Sigmoid colon (tissue), 7 donors: ENCODE measurements around the gene MOGAT1. TPM values are rescaled to one million over a fixed set of nuclear protein-coding genes. Genes with fewer than 3 reads are reported as not detected.
A peak's percentile ranks its signal among the peaks of the same experiment; 100 is the strongest.

ENCODE experiments used
- DNase-seq: peaks from one replicate; pipeline ENCODE4 v3.0.0-alpha.2; 2019
- H3K27ac ChIP-seq, 4 donors: fragments of 200-600 bp; sonication (generic); one replicate each; pipeline ENCODE4 v1.5.1; 2016 to 2019; ENCODE audit warnings: mild to moderate bottlenecking in 1 of 4
- H3K27me3 ChIP-seq, 3 donors: fragments of 200-600 bp; sonication (generic); one replicate each; pipeline ENCODE4 v1.5.1; 2019; ENCODE audit warnings: mild to moderate bottlenecking in 1 of 3
- H3K36me3 ChIP-seq, 4 donors: fragments of 200-600 bp; sonication (generic); one replicate each; pipeline ENCODE4 v1.5.1; 2016 to 2019
- H3K4me1 ChIP-seq, 4 donors: fragments of 200-600 bp; sonication (generic); one replicate each; pipeline ENCODE4 v1.5.1; 2017 to 2019
- H3K4me3 ChIP-seq, 4 donors: fragments of 200-600 bp; sonication (generic); one replicate each; pipeline ENCODE4 v1.5.1; 2017 to 2019; ENCODE audit warnings: mild to moderate bottlenecking in 2 of 4, moderate library complexity in 1 of 4
- H3K9me3 ChIP-seq, 4 donors: fragments of 200-600 bp in 3 of 4; sonication (generic) in 3 of 4; one replicate each; pipeline versions ENCODE4 v1.5.1 to v1.6.1; 2013 to 2019
- EP300 ChIP-seq, 4 donors: sonication (generic); formaldehyde crosslinking; IDR thresholded peaks; one replicate each; pipeline ENCODE4 v1.6.1; 2017; ENCODE audit warnings: antibody characterized with exemption in 4 of 4
- POLR2A ChIP-seq, 2 donors: fragments of 450-650 bp; IDR thresholded peaks; one replicate each; pipeline ENCODE4 v1.6.1; 2016; ENCODE audit warnings: antibody characterized with exemption in 2 of 2, mild to moderate bottlenecking in 2 of 2, moderate library complexity in 2 of 2
- POLR2AphosphoS5 ChIP-seq, 4 donors: sonication (generic); formaldehyde crosslinking; IDR thresholded peaks; one replicate each; pipeline ENCODE4 v1.6.1; 2017; ENCODE audit warnings: antibody characterized with exemption in 4 of 4
- WGBS, 2 donors: extraction: QIAGEN DNeasy Blood & Tissue Kit; methylation state at CpG; one replicate each; pipeline ENCODE4 v1.1.7; 2013; 5-methylcytosine and 5-hydroxymethylcytosine counted together
- intact Hi-C: fragments of 100-400 bp; cut with DNase I; formaldehyde crosslinking; loops from one replicate; pipeline ENCODE4 v1.15.1; 2023
- polyA plus RNA-seq, 3 donors: library from polyadenylated mRNA; stranded (reverse); fragments of 200-250 nt; gene quantifications; one replicate each; pipeline ENCODE4 v1.2.3, GENCODE V29; 2013
- total RNA-seq, 4 donors: library from RNA; depleted of rRNA; stranded (reverse); fragments of >200 nt; gene quantifications; one replicate each; pipeline ENCODE4 v1.1.0, GENCODE V29; 2016
- TF ChIP-seq, protein P1 (sequence below), 4 experiments: fragments of 450-650 bp in 3 of 4; fragments of 200-600 bp in 1 of 4; IDR thresholded peaks; one replicate each; pipeline ENCODE4 v1.5.1; 2016 to 2019; ENCODE audit warnings: antibody characterized with exemption in 4 of 4, mild to moderate bottlenecking in 3 of 4, moderate library complexity in 2 of 4
- donor health status: healthy with polysubstance abuse.
- donor health status: Bipolar disorder and iron deficiency.
- donor health status: healthy.

MOGAT1 gene
- total and polyA plus RNA-seq, 7 donors: not detected

DNA sequence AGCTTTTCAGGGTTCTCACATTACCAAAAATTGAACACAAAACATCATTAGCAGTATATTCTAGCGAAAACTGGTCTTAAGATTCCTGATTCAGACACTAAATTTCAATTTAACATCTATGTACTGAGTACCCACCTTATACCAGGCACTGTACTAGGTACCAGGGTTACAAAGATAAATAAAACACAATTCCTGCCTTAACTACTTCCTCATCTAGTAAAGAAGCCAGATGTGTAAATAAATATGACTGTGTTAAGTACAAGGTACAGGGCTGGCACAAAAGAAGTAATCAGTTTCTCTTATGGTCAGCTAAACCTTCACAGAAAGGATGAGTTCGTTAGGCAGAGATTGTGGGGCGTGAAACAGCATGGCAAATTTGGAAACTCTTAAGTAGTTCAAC, 21.7 kb upstream of the MOGAT1 start:
- Histone ChIP-seq H3K36me3 (peaks cover 0 to 40% (median 9%) of the 10 kb centered on the region in 4 donors), H3K27me3 (no peaks in the 10 kb centered on the region), H3K27ac (no peak overlapping the region), H3K4me3 (no peak overlapping the region), H3K4me1 (peaks cover 0 to 17% (median 10%) of the 10 kb centered on the region in 4 donors), H3K9me3 (no peaks in the 10 kb centered on the region)
- intact Hi-C loops: no loop called here
- DNase-seq: no peak
- TF ChIP-seq POLR2AphosphoS5 (IDR thresholded peaks at IDR 0.05) (no peak), EP300 (IDR thresholded peaks at IDR 0.05) (no peak), POLR2A (IDR thresholded peaks at IDR 0.05) (no peak)
- TF ChIP-seq, protein P1, sequence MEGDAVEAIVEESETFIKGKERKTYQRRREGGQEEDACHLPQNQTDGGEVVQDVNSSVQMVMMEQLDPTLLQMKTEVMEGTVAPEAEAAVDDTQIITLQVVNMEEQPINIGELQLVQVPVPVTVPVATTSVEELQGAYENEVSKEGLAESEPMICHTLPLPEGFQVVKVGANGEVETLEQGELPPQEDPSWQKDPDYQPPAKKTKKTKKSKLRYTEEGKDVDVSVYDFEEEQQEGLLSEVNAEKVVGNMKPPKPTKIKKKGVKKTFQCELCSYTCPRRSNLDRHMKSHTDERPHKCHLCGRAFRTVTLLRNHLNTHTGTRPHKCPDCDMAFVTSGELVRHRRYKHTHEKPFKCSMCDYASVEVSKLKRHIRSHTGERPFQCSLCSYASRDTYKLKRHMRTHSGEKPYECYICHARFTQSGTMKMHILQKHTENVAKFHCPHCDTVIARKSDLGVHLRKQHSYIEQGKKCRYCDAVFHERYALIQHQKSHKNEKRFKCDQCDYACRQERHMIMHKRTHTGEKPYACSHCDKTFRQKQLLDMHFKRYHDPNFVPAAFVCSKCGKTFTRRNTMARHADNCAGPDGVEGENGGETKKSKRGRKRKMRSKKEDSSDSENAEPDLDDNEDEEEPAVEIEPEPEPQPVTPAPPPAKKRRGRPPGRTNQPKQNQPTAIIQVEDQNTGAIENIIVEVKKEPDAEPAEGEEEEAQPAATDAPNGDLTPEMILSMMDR (IDR thresholded peaks at IDR 0.05): no peak
- 62 to 79% methylated on average over 3 of the region's 3 CpGs for WGBS, 2 donors

DNA sequence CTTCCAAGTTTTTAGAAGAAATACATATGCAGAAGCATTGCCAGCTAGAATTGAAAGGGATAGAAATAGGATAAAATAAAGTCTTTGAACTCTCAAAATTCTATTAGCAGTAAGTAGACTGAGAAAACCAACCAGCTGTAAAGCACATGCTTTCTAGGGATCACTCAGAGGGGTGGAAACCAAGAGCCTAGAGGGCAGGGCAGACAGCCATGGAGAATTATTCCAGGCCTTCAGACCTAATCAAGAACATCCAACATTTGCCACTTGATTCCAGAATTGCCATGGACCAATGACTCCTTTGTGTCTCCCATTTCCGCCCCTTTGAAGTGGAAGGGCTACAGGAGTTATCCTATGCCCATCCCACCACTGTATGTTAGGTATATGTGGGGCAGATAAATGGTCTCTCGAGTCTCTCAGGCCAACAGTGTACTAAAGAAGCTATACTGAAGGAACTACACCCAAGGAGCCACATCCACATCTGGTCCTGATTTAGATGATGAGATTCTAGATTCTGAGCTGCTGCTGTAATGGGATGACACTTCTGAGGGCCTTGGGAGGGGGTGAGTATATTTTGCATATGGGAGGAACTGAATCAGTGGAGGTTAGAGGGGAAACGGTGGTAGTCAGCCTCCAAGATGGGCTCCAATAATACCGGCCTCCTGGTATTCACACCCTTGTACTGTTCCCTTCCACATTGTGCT, 19.6 kb upstream of the MOGAT1 start:
- Histone ChIP-seq H3K27me3 (no peaks in the 10 kb centered on the region), H3K36me3 (peaks cover 0 to 19% (median 9%) of the 10 kb centered on the region in 4 donors), H3K4me1 (peaks cover 0 to 28% (median 19%) of the 10 kb centered on the region in 4 donors), H3K27ac (no peak overlapping the region), H3K4me3 (no peak overlapping the region), H3K9me3 (no peaks in the 10 kb centered on the region)
- intact Hi-C loops: no loop called here
- no peak for TF ChIP-seq POLR2AphosphoS5 (IDR thresholded peaks at IDR 0.05)
- 83 to 94% methylated on average over 4 of the region's 4 CpGs for WGBS, 2 donors
- no peak for DNase-seq

DNA sequence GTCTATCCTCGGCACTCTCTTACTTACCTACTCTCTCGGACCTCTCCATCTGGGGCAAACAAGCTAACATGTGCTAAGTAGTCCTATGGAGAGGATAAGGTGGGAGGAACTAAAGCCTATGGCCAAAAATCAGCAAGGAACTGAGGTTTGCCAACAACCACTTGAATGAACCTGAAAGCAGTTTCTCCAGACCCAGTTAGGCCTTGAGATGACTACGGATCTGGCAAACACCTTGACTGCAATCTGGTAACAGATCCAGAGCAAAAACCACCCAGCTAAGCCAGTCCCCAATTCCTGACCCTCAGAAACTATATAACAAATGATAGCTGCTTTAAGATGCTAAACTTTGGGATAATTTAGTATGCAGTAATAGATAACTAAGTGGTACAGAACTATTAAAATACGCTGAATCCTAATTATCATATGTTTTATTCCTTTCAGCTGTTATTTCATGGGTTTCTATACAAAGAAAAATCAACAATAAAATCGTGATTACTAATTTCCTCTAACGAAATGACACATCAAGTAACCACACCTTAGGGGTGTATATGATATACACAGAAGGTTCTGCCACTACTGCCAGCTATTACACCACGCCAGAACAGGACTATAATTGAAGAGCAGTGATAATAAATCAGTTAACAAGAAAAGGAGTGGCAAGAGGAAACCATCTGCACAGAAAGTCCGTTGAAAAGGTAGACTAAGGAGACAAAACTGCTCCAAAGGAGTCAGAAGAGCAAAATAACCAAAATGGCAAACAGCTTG, 18.8 kb upstream of the MOGAT1 start:
- intact Hi-C loops: no loop called here
- Histone ChIP-seq H3K9me3 (no peaks in the 10 kb centered on the region), H3K4me1 (peaks cover 0 to 30% (median 20%) of the 10 kb centered on the region in 4 donors), H3K27ac (no peak overlapping the region), H3K4me3 (no peak overlapping the region), H3K36me3 (peaks cover 0 to 11% (median 8%) of the 10 kb centered on the region in 4 donors), H3K27me3 (no peaks in the 10 kb centered on the region)
- no peak for TF ChIP-seq POLR2AphosphoS5 (IDR thresholded peaks at IDR 0.05)
- peak in 1 of 2 donors; percentile 6 for TF ChIP-seq POLR2A (IDR thresholded peaks at IDR 0.05)
- WGBS, 2 donors: 24 to 54% methylated on average over 8 of the region's 8 CpGs
- no peak for DNase-seq

DNA sequence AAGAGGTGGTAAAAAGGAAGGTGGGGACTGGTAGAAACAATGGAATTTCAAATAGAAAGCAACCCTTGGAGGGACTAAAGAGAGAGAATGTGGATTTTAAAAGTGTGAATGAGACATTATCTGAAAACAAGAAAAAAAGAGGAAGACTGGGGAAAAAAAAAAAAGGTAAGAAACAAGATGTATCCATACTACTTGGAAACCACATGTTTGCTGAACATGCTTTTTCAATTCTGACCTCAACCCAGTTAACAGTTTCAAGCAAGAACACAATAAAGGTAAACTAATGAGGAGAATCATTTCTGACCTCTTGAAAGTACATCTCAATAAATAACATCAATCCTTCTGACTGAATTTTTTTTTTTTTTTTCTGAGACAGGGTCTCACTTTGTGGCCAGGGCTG, 18.2 kb upstream of the MOGAT1 start:
- Histone ChIP-seq H3K9me3 (no peaks in the 10 kb centered on the region), H3K27ac (no peak overlapping the region), H3K4me1 (peaks cover 0 to 30% (median 20%) of the 10 kb centered on the region in 4 donors), H3K4me3 (no peak overlapping the region), H3K36me3 (peaks cover 0 to 5% (median 2%) of the 10 kb centered on the region in 4 donors), H3K27me3 (no peaks in the 10 kb centered on the region)
- DNase-seq: no peak
- intact Hi-C loops: no loop called here
- TF ChIP-seq EP300 (IDR thresholded peaks at IDR 0.05) (no peak), POLR2AphosphoS5 (IDR thresholded peaks at IDR 0.05) (no peak), POLR2A (IDR thresholded peaks at IDR 0.05) (no peak)
- TF ChIP-seq, protein P1 (IDR thresholded peaks at IDR 0.05): no peak

DNA sequence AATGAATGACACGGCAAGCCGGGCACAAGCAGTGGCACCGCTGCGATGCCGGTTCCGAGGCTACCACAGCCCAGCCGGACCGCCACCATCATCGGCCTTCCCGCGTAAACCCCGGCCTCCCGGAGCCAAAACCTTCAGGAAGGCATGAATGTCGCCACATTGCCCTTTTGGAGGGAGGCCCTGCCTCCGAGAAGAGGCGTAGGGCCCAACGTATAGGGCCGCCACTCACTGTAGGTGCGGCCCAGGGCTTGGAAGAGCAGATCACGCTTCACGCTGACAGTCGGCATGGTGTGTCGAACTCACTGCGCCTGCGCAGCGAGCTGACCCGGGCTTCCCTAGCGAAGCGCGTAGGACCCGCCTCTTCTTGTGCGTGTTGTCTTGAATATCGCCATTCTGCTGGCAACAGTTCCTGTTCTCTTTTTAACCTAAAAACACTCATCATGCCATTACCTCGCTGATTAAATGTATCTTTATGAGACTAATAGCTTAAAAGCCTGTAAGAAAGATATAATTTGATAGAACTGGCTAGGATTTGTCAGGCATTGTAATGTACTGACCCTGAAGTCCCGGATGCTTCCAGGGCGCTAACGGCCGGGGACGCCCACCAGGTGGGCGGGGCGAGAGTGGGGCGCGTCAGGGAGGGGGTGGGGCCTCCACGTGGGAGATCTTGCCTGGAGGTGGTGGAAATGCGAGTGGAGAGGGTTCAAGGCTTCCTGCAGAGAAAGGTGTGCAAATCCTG, 15.5 kb upstream of the MOGAT1 start, which contains the start of gene FARSB:
TSS of gene FARSB (minus strand) at position 306 of the 739 bp plus-strand sequence. CDS start at position 287, 19 bp downstream.
- intact Hi-C loops: loop anchor here (5.0 kb wide), 1 partner anchor 206 kb away; the partner anchor contains the start of gene ACSL3
- H3K27me3 ChIP-seq: no peaks in the 10 kb centered on the region

More for the DNA sequence above, 15.5 kb upstream of the MOGAT1 start, which contains the start of gene FARSB:
- peak within 1 kb of the TSS; percentile 79 to 87 (median 84) for H3K27ac ChIP-seq
- no peaks in the 10 kb centered on the region for H3K36me3 ChIP-seq
- no peaks in the 10 kb centered on the region for H3K9me3 ChIP-seq
- H3K4me1 ChIP-seq: peaks cover 0 to 30% (median 20%) of the 10 kb centered on the region in 4 donors
- H3K4me3 ChIP-seq: peak within 1 kb of the TSS; percentile 56 to 93 (median 82)
- TF ChIP-seq, protein P1 (IDR thresholded peaks at IDR 0.05): no peak
- peak in 1 of 2 donors; percentile 63 for TF ChIP-seq POLR2A (IDR thresholded peaks at IDR 0.05)
- TF ChIP-seq POLR2AphosphoS5 (IDR thresholded peaks at IDR 0.05): peak; percentile 55 to 83 (median 73)
- no peak for TF ChIP-seq EP300 (IDR thresholded peaks at IDR 0.05)
- peak; percentile 97 for DNase-seq
- 0 to 1% methylated on average over 45 of the region's 45 CpGs for WGBS, 2 donors
